ENCODE measurements around the gene ADAM12.

The ADAM12 gene

GRCh38 chr10:126090443-126090842 is 297.8 kb downstream of the ADAM12 start:
- H3K4me3 ChIP-seq (ENCODE audit: low read depth, low read length): no peak overlapping the region
- no peak overlapping the region for H3K27ac ChIP-seq (ENCODE audit: extremely low read depth, low read depth, low read length)
- ChIA-PET POLR2A (no interaction called here), CTCF (no interaction called here)
- no peaks in the 10 kb centered on the region for H3K4me1 ChIP-seq (ENCODE audit: control insufficient read depth, insufficient read depth, low read length)
- no peaks in the 10 kb centered on the region for H3K9me3 ChIP-seq (ENCODE audit: control insufficient read depth, insufficient read depth, low read depth, low read length)
- no peak for TF ChIP-seq TCF7L2 (IDR thresholded peaks at IDR 0.05; ENCODE audit: borderline replicate concordance, low read depth, low read length)
- TF ChIP-seq, protein P1, sequence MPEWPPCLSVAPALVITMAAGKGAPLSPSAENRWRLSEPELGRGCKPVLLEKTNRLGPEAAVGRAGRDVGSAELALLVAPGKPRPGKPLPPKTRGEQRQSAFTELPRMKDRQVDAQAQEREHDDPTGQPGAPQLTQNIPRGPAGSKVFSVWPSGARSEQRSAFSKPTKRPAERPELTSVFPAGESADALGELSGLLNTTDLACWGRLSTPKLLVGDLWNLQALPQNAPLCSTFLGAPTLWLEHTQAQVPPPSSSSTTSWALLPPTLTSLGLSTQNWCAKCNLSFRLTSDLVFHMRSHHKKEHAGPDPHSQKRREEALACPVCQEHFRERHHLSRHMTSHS (tag by site-specific recombination; IDR thresholded peaks at IDR 0.05): no peak
- TF ChIP-seq IKZF3 (tag by site-specific recombination; IDR thresholded peaks at IDR 0.05): no peak
- TF ChIP-seq ZNF23 (tag by site-specific recombination; IDR thresholded peaks at IDR 0.05; ENCODE audit: borderline replicate concordance): no peak
- TF ChIP-seq ZSCAN4 (tag by site-specific recombination; IDR thresholded peaks at IDR 0.05): 0 out of 2 replicates have a peak, but pooled peaks have one; percentile 24
- H3K36me3 ChIP-seq (ENCODE audit: control insufficient read depth in 2 of 2, insufficient read depth in 1 of 2, low read length in 2 of 2): no peaks in the 10 kb centered on the region

- no peaks in the 10 kb centered on the region for H3K9me3 ChIP-seq (ENCODE audit: control insufficient read depth, insufficient read depth, low read depth, low read length)
- H3K4me3 ChIP-seq (ENCODE audit: low read depth, low read length): no peak overlapping the region
- ChIA-PET POLR2A (no interaction called here), CTCF (no interaction called here)
- no peaks in the 10 kb centered on the region for H3K4me1 ChIP-seq (ENCODE audit: control insufficient read depth, insufficient read depth, low read length)
- H3K36me3 ChIP-seq (ENCODE audit: control insufficient read depth in 2 of 2, insufficient read depth in 1 of 2, low read length in 2 of 2): no peaks in the 10 kb centered on the region
- TF ChIP-seq, protein P2, sequence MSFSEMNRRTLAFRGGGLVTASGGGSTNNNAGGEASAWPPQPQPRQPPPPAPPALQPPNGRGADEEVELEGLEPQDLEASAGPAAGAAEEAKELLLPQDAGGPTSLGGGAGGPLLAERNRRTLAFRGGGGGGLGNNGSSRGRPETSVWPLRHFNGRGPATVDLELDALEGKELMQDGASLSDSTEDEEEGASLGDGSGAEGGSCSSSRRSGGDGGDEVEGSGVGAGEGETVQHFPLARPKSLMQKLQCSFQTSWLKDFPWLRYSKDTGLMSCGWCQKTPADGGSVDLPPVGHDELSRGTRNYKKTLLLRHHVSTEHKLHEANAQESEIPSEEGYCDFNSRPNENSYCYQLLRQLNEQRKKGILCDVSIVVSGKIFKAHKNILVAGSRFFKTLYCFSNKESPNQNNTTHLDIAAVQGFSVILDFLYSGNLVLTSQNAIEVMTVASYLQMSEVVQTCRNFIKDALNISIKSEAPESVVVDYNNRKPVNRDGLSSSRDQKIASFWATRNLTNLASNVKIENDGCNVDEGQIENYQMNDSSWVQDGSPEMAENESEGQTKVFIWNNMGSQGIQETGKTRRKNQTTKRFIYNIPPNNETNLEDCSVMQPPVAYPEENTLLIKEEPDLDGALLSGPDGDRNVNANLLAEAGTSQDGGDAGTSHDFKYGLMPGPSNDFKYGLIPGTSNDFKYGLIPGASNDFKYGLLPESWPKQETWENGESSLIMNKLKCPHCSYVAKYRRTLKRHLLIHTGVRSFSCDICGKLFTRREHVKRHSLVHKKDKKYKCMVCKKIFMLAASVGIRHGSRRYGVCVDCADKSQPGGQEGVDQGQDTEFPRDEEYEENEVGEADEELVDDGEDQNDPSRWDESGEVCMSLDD (tag by site-specific recombination; IDR thresholded peaks at IDR 0.05): no peak
- TF ChIP-seq SALL2 (tag by site-specific recombination; IDR thresholded peaks at IDR 0.05; ENCODE audit: borderline replicate concordance): no peak
- TF ChIP-seq ZBTB1 (tag by site-specific recombination; IDR thresholded peaks at IDR 0.05): no peak
- TF ChIP-seq, protein P3, sequence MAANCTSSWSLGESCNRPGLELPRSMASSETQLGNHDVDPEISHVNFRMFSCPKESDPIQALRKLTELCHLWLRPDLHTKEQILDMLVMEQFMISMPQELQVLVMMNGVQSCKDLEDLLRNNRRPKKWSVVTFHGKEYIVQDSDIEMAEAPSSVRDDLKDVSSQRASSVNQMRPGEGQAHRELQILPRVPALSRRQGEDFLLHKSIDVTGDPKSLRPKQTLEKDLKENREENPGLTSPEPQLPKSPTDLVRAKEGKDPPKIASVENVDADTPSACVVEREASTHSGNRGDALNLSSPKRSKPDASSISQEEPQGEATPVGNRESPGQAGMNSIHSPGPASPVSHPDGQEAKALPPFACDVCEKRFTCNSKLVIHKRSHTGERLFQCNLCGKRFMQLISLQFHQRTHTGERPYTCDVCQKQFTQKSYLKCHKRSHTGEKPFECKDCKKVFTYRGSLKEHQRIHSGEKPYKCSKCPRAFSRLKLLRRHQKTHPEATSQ (tag by site-specific recombination; IDR thresholded peaks at IDR 0.05): no peak
- no peak for TF ChIP-seq ZNF184 (tag by site-specific recombination; IDR thresholded peaks at IDR 0.05)
- peak; percentile 43 for TF ChIP-seq ZIC2 (tag by site-specific recombination; IDR thresholded peaks at IDR 0.05)
- no peak overlapping the region for H3K27ac ChIP-seq (ENCODE audit: extremely low read depth, low read depth, low read length)
These were observed 300.3 kb downstream of the ADAM12 start for GRCh38 chr10:126087796-126088505.

- POLR2A ChIA-PET: no interaction called here
- H3K4me3 ChIP-seq (ENCODE audit: low read depth, low read length): no peak overlapping the region
- TF ChIP-seq HOXA7 (CRISPR knock-in tag; IDR thresholded peaks at IDR 0.05; ENCODE audit: borderline replicate concordance): no peak
- no peak for TF ChIP-seq ZNF624 (tag by site-specific recombination; IDR thresholded peaks at IDR 0.05)
- TF ChIP-seq, protein P4, sequence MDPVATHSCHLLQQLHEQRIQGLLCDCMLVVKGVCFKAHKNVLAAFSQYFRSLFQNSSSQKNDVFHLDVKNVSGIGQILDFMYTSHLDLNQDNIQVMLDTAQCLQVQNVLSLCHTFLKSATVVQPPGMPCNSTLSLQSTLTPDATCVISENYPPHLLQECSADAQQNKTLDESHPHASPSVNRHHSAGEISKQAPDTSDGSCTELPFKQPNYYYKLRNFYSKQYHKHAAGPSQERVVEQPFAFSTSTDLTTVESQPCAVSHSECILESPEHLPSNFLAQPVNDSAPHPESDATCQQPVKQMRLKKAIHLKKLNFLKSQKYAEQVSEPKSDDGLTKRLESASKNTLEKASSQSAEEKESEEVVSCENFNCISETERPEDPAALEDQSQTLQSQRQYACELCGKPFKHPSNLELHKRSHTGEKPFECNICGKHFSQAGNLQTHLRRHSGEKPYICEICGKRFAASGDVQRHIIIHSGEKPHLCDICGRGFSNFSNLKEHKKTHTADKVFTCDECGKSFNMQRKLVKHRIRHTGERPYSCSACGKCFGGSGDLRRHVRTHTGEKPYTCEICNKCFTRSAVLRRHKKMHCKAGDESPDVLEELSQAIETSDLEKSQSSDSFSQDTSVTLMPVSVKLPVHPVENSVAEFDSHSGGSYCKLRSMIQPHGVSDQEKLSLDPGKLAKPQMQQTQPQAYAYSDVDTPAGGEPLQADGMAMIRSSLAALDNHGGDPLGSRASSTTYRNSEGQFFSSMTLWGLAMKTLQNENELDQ (tag by site-specific recombination; IDR thresholded peaks at IDR 0.05; ENCODE audit: low read depth): no peak
- TF ChIP-seq, protein P3 (tag by site-specific recombination; IDR thresholded peaks at IDR 0.05): no peak
- TF ChIP-seq ZBTB1 (tag by site-specific recombination; IDR thresholded peaks at IDR 0.05): no peak
- TF ChIP-seq OSR2 (tag by site-specific recombination; IDR thresholded peaks at IDR 0.05): no peak
- no peaks in the 10 kb centered on the region for H3K4me1 ChIP-seq (ENCODE audit: control insufficient read depth, insufficient read depth, low read length)
- H3K27ac ChIP-seq (ENCODE audit: extremely low read depth, low read depth, low read length): no peak overlapping the region
- no peaks in the 10 kb centered on the region for H3K9me3 ChIP-seq (ENCODE audit: control insufficient read depth, insufficient read depth, low read depth, low read length)
- no peaks in the 10 kb centered on the region for H3K36me3 ChIP-seq (ENCODE audit: control insufficient read depth in 2 of 2, insufficient read depth in 1 of 2, low read length in 2 of 2)
- CTCF ChIA-PET: no interaction called here
These were observed 301.1 kb downstream of the ADAM12 start for GRCh38 chr10:126087153-126087680.
